Measurements from ENCODE around the gene EXPH5.

The EXPH5 gene

DNA sequence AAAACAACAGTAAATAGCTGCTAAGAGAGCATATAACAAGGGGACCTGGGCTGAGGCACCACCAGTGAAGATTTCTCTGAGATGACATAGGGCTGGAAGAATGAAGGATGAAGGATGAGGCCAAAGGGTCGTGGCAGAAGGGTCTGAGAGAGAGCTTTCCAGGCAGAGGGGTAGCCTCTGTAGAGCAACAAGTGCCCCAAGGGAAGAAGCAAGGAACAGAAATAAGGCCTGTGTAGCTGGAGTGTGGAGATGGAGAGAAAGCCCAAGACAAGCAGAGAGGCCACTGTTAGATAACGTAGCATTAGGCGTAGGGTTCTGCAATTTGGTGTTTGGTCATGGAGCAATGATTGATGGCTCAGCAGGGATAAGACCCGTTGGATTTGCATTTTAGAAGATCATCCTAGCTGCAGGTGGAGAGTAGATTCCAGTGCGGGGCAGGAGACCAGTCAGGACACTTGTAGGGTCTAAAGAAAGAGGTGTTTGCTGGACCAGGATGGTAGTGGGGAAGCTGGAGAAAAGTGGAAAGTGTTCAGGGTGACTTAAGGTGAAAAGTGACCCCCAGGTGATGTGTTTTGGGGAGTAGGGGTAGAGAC, 47.6 kb downstream of the EXPH5 start:
- in situ Hi-C loops (cut with HindIII; ENCODE audit: low sequenced_read_pairs) = no loop called here
- TF ChIP-seq, protein P1, sequence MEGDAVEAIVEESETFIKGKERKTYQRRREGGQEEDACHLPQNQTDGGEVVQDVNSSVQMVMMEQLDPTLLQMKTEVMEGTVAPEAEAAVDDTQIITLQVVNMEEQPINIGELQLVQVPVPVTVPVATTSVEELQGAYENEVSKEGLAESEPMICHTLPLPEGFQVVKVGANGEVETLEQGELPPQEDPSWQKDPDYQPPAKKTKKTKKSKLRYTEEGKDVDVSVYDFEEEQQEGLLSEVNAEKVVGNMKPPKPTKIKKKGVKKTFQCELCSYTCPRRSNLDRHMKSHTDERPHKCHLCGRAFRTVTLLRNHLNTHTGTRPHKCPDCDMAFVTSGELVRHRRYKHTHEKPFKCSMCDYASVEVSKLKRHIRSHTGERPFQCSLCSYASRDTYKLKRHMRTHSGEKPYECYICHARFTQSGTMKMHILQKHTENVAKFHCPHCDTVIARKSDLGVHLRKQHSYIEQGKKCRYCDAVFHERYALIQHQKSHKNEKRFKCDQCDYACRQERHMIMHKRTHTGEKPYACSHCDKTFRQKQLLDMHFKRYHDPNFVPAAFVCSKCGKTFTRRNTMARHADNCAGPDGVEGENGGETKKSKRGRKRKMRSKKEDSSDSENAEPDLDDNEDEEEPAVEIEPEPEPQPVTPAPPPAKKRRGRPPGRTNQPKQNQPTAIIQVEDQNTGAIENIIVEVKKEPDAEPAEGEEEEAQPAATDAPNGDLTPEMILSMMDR (IDR thresholded peaks at IDR 0.05; ENCODE audit: low read depth, low read length) = no peak
- DNase-seq (ENCODE audit: low read depth, low spot score) = no peak

DNA sequence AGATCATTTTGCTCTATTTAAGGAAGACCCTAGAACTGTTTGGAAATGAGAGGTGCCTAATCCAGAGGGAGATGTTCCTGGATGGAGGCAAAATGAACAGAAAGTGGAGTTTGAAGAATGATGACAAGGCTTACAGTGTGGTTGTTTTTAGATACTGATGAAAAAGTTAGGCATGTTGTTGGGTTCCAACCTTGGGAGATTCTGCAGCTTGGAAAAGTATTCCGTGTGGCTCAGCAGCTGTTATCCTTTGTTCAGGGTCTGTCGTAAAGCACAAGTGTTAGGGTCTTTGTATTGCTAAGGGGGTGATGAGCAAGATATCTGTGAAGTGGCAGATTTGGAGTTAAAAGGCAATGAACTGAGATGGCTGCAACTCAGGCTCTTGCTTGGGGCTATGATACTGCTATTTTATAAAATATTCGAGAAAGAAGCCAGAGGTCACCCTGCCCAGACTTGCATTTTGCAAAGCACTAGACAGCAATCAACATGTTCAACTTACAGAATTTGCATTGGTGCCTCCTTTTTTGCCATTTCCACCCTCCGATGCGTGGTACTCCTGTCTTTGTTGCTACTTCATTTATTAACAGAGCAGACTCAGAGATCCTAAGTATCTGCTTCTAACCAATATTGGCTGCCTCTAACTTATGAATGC, 50.1 kb downstream of the EXPH5 start:
- TF ChIP-seq, protein P1 (IDR thresholded peaks at IDR 0.05; ENCODE audit: low read depth, low read length) = no peak
- in situ Hi-C loops (cut with HindIII; ENCODE audit: low sequenced_read_pairs) = no loop called here
- no peak for DNase-seq (ENCODE audit: low read depth, low spot score)
- H3K4me3 ChIP-seq (ENCODE audit: low read depth, low read length) = no peak overlapping the region

More for the DNA sequence above, 47.6 kb downstream of the EXPH5 start:
- H3K4me3 ChIP-seq (ENCODE audit: low read depth, low read length) = no peak overlapping the region

DNA sequence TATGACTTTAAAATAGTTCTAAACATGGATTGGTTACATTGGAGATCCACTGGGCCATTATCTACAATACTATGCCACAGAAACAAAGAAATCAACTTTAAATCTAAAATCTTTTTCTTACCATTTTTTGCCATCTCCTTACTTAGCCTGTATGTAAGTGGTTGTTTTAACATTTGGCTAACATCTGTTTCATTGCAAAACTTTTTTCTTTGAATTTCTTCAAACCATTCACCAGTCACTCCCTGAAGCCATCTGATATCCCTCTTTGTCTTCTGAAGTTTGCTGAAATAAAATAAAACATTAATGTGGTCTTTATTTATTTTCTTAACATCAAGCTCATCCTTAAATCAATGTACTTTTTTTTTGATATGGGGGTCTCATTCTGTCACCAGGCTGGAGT, 52.0 kb downstream of the EXPH5 start:
- TF ChIP-seq, protein P1 (IDR thresholded peaks at IDR 0.05; ENCODE audit: low read depth, low read length) = no peak
- in situ Hi-C loops (cut with HindIII; ENCODE audit: low sequenced_read_pairs) = no loop called here
- DNase-seq (ENCODE audit: low read depth, low spot score) = no peak
- H3K4me3 ChIP-seq (ENCODE audit: low read depth, low read length) = no peak overlapping the region

DNA sequence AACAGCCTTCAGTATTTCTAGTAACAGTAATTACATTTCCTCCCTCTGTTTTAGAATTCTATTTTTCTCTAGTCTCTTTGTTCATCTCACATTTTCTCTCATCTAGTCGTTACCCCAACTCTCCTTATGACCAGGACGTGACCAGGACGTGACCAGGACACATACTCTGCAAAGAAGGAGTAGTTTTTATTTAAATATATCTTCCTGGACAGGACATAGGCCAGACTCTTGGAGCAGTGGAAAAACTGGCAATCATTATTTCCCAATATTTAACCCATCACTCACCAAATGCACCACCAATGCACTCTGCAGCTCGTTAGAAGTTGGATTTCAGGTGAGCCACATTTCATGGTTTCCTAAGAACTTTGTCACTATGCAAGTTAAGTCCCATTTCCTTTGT, 55.1 kb downstream of the EXPH5 start:
- TF ChIP-seq, protein P1 (IDR thresholded peaks at IDR 0.05; ENCODE audit: low read depth, low read length) = no peak
- DNase-seq (ENCODE audit: low read depth, low spot score) = no peak
- no peak overlapping the region for H3K4me3 ChIP-seq (ENCODE audit: low read depth, low read length)
- in situ Hi-C loops (cut with HindIII; ENCODE audit: low sequenced_read_pairs) = no loop called here

DNA sequence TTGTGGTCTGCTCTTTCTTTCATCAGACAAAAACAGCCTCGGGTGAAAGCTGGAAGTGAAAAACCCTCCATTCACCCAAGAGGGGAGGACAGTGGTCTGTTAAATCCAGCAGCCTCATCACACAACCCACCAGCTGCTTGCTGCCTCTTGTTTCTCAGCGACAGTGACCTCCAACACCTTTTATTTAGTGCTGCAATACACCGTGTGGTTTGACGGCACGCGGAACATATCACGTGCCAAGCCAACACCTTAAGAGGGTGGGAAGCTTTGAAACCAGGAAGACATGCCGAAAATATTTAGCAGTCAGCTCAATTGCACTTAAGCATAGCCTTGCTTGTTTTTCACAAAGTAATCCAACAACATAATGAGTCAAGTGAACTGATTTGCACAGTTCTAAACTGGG, 55.5 kb downstream of the EXPH5 start:
- DNase-seq (ENCODE audit: low read depth, low spot score) = no peak
- TF ChIP-seq, protein P1 (IDR thresholded peaks at IDR 0.05; ENCODE audit: low read depth, low read length) = no peak
- in situ Hi-C loops (cut with HindIII; ENCODE audit: low sequenced_read_pairs) = no loop called here

DNA sequence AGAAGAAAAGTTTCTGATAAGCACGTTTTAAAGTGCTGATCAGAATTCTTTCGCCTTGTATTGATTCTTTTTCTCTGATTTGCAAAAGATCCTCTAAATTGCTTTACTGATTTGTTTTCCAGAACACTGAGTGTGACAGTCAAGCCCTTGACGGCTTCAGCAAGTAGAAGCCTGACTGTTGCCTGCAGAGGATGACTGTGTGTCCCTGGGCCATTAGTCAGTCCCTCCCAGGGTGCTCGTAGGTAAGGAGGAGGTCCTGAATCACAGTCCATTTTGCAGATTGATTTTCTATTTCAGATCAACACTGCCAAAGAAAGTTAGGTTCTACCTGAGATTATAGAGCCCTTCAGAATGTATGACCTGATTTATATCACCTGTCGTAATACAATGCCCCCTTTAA, 56.8 kb downstream of the EXPH5 start:
- TF ChIP-seq, protein P1 (IDR thresholded peaks at IDR 0.05; ENCODE audit: low read depth, low read length) = no peak
- in situ Hi-C loops (cut with HindIII; ENCODE audit: low sequenced_read_pairs) = no loop called here
- H3K4me3 ChIP-seq (ENCODE audit: low read depth, low read length) = no peak overlapping the region
- DNase-seq (ENCODE audit: low read depth, low spot score) = no peak

More for the DNA sequence above, 55.5 kb downstream of the EXPH5 start:
- H3K4me3 ChIP-seq (ENCODE audit: low read depth, low read length) = no peak overlapping the region

Data from astrocyte of the spinal cord (primary cell).